ENCODE measurements around the gene CALCR. TPM values are rescaled to one million over a fixed set of nuclear protein-coding genes. Genes with fewer than 3 reads are reported as not detected.

CALCR gene
- total and polyA plus RNA-seq, 8 donors, result not detected

DNA sequence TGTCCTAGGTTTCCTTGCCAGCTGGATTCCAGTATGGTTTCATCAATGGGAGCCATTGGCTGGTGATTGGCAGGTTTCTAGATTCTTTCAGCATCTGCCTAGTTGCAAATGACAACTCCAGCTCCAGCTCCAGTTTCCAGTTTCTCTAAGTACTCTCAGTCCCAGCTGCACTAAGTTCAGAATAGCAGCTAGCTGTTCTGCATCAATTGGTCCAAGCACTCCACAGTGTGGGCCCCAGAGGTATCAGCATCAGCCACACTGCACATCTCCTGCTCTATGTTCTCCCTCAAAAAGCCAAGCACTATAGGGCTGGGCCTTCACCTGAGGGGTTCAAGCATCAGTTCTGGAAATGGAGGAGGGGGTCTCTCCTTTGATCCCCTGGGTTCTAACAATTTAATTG, 198.9 kb downstream of the CALCR start:
- Histone ChIP-seq H3K9me3 (no peaks in the 10 kb centered on the region), H3K4me1 (no peaks in the 10 kb centered on the region), H3K27me3 (peaks cover 0 to 6% (median 0%) of the 10 kb centered on the region in 3 donors), H3K36me3 (no peaks in the 10 kb centered on the region), H3K27ac (no peak overlapping the region), H3K4me3 (no peak overlapping the region)
- DNase-seq, result no peak
- no peak for TF ChIP-seq EP300 (IDR thresholded peaks at IDR 0.05)
- TF ChIP-seq, protein P1, sequence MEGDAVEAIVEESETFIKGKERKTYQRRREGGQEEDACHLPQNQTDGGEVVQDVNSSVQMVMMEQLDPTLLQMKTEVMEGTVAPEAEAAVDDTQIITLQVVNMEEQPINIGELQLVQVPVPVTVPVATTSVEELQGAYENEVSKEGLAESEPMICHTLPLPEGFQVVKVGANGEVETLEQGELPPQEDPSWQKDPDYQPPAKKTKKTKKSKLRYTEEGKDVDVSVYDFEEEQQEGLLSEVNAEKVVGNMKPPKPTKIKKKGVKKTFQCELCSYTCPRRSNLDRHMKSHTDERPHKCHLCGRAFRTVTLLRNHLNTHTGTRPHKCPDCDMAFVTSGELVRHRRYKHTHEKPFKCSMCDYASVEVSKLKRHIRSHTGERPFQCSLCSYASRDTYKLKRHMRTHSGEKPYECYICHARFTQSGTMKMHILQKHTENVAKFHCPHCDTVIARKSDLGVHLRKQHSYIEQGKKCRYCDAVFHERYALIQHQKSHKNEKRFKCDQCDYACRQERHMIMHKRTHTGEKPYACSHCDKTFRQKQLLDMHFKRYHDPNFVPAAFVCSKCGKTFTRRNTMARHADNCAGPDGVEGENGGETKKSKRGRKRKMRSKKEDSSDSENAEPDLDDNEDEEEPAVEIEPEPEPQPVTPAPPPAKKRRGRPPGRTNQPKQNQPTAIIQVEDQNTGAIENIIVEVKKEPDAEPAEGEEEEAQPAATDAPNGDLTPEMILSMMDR (IDR thresholded peaks at IDR 0.05), result no peak
- TF ChIP-seq POLR2AphosphoS5 (IDR thresholded peaks at IDR 0.05), result no peak
- TF ChIP-seq POLR2A (IDR thresholded peaks at IDR 0.05), result no peak
- intact Hi-C loops (cut with DNase I; ENCODE audit: low total_unique reads), result no loop called here

Small RNA genes within 50 kb of the gene (small RNA-seq; reads per million reads assigned to genes)
- gene MIR489 (0.20 to 1.1 (median 0.39) reads per million in 4 donors), gene MIR653 (0 to 1.7 (median 0.45) reads per million in 4 donors)

Data from stomach (tissue), 9 donors.